KMS-11 (cell line): ENCODE measurements around the gene SV2C.

ENCODE experiments used
- H2AFZ ChIP-seq: fragments of 200-600 bp; sonication (generic); 2 replicates; pipeline ENCODE4 v1.6.1; 2016; ENCODE audit warnings: antibody characterized with exemption, mixed run types, low read depth
- H3K27ac ChIP-seq: fragments of 200-600 bp; sonication (generic); 2 replicates; pipeline ENCODE4 v1.6.1; 2016; ENCODE audit warnings: mild to moderate bottlenecking, mixed run types
- H3K27me3 ChIP-seq: fragments of 200-600 bp; sonication (generic); 2 replicates; pipeline ENCODE4 v1.6.1; 2017; ENCODE audit warnings: mild to moderate bottlenecking, low read depth, mixed run types, moderate library complexity; ENCODE audit not compliant: insufficient read depth
- H3K36me3 ChIP-seq: fragments of 200-600 bp; sonication (generic); 2 replicates; pipeline ENCODE4 v1.6.1; 2017; ENCODE audit warnings: mild to moderate bottlenecking, mixed run types; ENCODE audit not compliant: insufficient read depth
- H3K4me1 ChIP-seq: fragments of 200-600 bp; sonication (generic); 2 replicates; pipeline ENCODE4 v1.6.1; 2016; ENCODE audit warnings: mild to moderate bottlenecking, low read depth, mixed run types; ENCODE audit not compliant: poor library complexity, severe bottlenecking
- H3K4me2 ChIP-seq: fragments of 200-600 bp; sonication (generic); 2 replicates; pipeline ENCODE4 v1.7.0; 2016; ENCODE audit warnings: mild to moderate bottlenecking, mixed run types
- H3K4me3 ChIP-seq: fragments of 200-600 bp; sonication (generic); IDR thresholded peaks from 2 replicates; pipeline ENCODE4 v1.6.1; 2017; ENCODE audit warnings: low read depth, low read length, mixed read lengths; ENCODE audit not compliant: insufficient read depth
- H3K79me2 ChIP-seq: fragments of 200-600 bp; sonication (generic); 2 replicates; pipeline ENCODE4 v1.6.1; 2016; ENCODE audit warnings: low read depth, mixed run types; ENCODE audit not compliant: insufficient read depth
- H3K9ac ChIP-seq: fragments of 200-600 bp; sonication (generic); 2 replicates; pipeline ENCODE4 v1.6.1; 2016; ENCODE audit warnings: mild to moderate bottlenecking, mixed run types
- H4K20me1 ChIP-seq: fragments of 200-600 bp; sonication (generic); 2 replicates; pipeline ENCODE4 v1.6.1; 2016; ENCODE audit warnings: mild to moderate bottlenecking, mixed run types; ENCODE audit not compliant: insufficient read depth
- CTCF ChIP-seq: fragments of 200-600 bp; sonication (generic); conservative IDR thresholded peaks from 2 replicates; pipeline ENCODE4 v1.6.1; 2017; ENCODE audit warnings: low read depth, mild to moderate bottlenecking, antibody characterized with exemption, low read length, moderate library complexity, mixed read lengths

SV2C gene

DNA sequence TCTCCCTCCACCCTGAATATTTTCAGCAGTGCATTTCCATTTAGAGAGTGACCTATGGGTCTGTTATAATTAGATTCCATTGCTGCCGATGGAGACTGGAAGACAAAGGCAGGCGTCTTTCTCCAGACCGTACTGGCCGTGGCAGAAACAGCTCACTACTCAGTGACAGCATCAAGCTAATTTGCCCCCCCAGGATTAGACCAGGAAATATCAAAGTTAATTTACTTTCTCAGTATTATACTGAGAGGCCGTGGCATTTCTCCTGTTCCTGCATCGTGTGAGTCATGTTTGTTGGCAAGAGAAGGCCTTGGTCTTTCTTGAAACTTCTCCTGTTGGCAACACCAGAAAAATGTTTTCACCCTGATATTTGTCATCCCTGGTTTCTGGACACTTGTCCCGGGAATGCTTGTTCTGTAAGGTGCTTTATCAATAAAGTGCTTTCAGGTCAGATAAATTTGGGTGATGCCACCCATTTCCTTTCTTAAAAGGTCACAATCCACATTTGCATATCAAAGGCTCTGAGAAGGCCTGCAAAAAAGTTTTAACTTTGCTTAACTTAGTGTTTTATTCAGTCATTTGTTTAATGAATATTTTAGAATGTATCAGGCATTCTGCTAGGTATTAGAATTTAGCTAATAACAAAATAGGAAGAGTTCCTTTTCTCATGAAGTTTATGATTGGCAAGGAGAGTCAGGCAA is 28.4 kb downstream of the SV2C start:
- no peak for TF ChIP-seq CTCF

GRCh38 chr5:76113103-76113502 is 29.9 kb downstream of the SV2C start:
- H3K36me3 ChIP-seq: no peaks in the 10 kb centered on the region
- no peak for TF ChIP-seq CTCF
- no peaks in the 10 kb centered on the region for H3K4me1 ChIP-seq
- H3K79me2 ChIP-seq: no peaks in the 10 kb centered on the region
- no peaks in the 10 kb centered on the region for H4K20me1 ChIP-seq
- H3K27me3 ChIP-seq: no peaks in the 10 kb centered on the region
- H3K4me2 ChIP-seq: no peak overlapping the region
- no peak overlapping the region for H3K27ac ChIP-seq
- no peak overlapping the region for H3K4me3 ChIP-seq
- no peak overlapping the region for H3K9ac ChIP-seq
- H2AFZ ChIP-seq: no peak overlapping the region

More for the DNA sequence above, 28.4 kb downstream of the SV2C start:
- Histone ChIP-seq H3K4me2 (no peak overlapping the region), H4K20me1 (no peaks in the 10 kb centered on the region), H3K4me3 (no peak overlapping the region), H3K4me1 (no peaks in the 10 kb centered on the region), H3K79me2 (no peaks in the 10 kb centered on the region), H2AFZ (no peak overlapping the region), H3K27me3 (no peaks in the 10 kb centered on the region), H3K36me3 (no peaks in the 10 kb centered on the region), H3K9ac (no peak overlapping the region), H3K27ac (no peak overlapping the region)

DNA sequence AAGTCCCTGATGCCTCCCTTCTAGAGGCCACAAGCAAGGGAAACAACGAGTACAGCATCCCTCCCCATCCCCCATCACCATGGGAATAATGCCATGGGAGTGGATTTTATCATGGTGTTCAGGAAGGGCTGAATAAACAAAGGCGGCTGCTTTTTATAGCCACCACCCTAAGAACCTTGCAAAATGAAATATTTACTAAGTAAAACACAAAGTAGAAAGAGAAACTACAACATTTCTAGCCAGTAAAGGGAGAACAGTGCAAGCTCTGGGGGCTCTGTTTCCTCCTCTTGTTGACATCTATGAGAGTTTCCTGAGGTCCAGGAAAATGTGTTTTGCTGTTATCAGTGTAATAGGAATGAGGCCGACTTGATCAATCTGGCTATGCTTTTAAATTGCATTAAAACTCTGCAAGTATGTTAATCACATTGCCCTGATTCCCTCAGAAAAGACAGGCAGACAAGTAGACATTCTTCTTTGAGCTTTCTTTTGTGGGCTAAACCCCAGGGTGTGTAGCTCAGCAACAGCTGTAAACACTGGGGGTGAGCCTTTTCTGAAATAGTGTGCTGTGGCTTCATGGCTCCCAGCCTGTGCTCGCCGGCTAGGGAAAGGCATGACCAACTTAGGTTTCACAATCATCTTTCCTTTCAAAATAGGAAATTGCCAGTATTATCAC is 31.1 kb downstream of the SV2C start:
- no peak overlapping the region for H3K27ac ChIP-seq
- no peak overlapping the region for H3K4me2 ChIP-seq
- no peaks in the 10 kb centered on the region for H3K4me1 ChIP-seq
- H3K79me2 ChIP-seq: no peaks in the 10 kb centered on the region
- H2AFZ ChIP-seq: no peak overlapping the region
- no peak overlapping the region for H3K4me3 ChIP-seq
- H3K27me3 ChIP-seq: no peaks in the 10 kb centered on the region
- no peaks in the 10 kb centered on the region for H4K20me1 ChIP-seq
- H3K9ac ChIP-seq: no peak overlapping the region
- no peak for TF ChIP-seq CTCF
- H3K36me3 ChIP-seq: no peaks in the 10 kb centered on the region

- no peak overlapping the region for H3K27ac ChIP-seq
- H3K36me3 ChIP-seq: no peaks in the 10 kb centered on the region
- H4K20me1 ChIP-seq: no peaks in the 10 kb centered on the region
- H3K79me2 ChIP-seq: no peaks in the 10 kb centered on the region
- no peaks in the 10 kb centered on the region for H3K27me3 ChIP-seq
- TF ChIP-seq CTCF: no peak
- H3K9ac ChIP-seq: no peak overlapping the region
- no peak overlapping the region for H2AFZ ChIP-seq
- H3K4me3 ChIP-seq: no peak overlapping the region
- H3K4me1 ChIP-seq: no peaks in the 10 kb centered on the region
- H3K4me2 ChIP-seq: no peak overlapping the region
Measured at GRCh38 chr5:76125346-76125745, 42.2 kb downstream of the SV2C start.
